ENCODE data around the gene CYTL1.
"Not testable (repeated sequence)": the region's sequence is repeated elsewhere in the genome, so short reads cannot be mapped to it uniquely, and the experiment has no call there.

Gene CYTL1

GRCh38 chr4:5019274-5019673 is at the start of gene CYTL1:
TSS of gene CYTL1 (minus strand) at chr4:5019458. CDS start at chr4:5019445, 13 bp downstream.
- DNase-seq (ENCODE audit: low read depth in 2 of 3, low spot score in 1 of 3), result no peak

GRCh38 chr4:5067908-5068307 is 48.6 kb upstream of the CYTL1 start:
- no peak for DNase-seq (ENCODE audit: low read depth in 2 of 3, low spot score in 1 of 3)

GRCh38 chr4:5066968-5067367 is 47.7 kb upstream of the CYTL1 start:
- not testable (repeated sequence) for DNase-seq (ENCODE audit: low read depth in 2 of 3, low spot score in 1 of 3)

GRCh38 chr4:5066101-5066500 is 46.8 kb upstream of the CYTL1 start:
- DNase-seq (ENCODE audit: low read depth in 2 of 3, low spot score in 1 of 3), result no peak

- no peak for DNase-seq (ENCODE audit: low read depth in 2 of 3, low spot score in 1 of 3)
Observed at GRCh38 chr4:5055411-5055810, 36.2 kb upstream of the CYTL1 start.

- no peak for DNase-seq (ENCODE audit: low read depth in 2 of 3, low spot score in 1 of 3)
Observed at GRCh38 chr4:5054532-5054931, 35.3 kb upstream of the CYTL1 start.

GRCh38 chr4:5052726-5053425 is 33.6 kb upstream of the CYTL1 start:
- no peak for DNase-seq (ENCODE audit: low read depth in 2 of 3, low spot score in 1 of 3)

- DNase-seq (ENCODE audit: low read depth in 2 of 3, low spot score in 1 of 3), result no peak
Observed at GRCh38 chr4:5052204-5052702, 33.0 kb upstream of the CYTL1 start.

GRCh38 chr4:5051278-5052203 is 32.3 kb upstream of the CYTL1 start, which contains the start of gene STK32B:
TSS of gene STK32B (plus strand) at chr4:5051480.
- DNase-seq (ENCODE audit: low read depth in 2 of 3, low spot score in 1 of 3), result no peak

- peak in 2 of 3 donors; percentile 8 to 14 for DNase-seq (ENCODE audit: low read depth in 2 of 3, low spot score in 1 of 3)
Observed at GRCh38 chr4:5050520-5051277, 31.4 kb upstream of the CYTL1 start.

- DNase-seq (ENCODE audit: low read depth in 2 of 3, low spot score in 1 of 3), result no peak
Observed at GRCh38 chr4:5048721-5049120, 29.5 kb upstream of the CYTL1 start.

GRCh38 chr4:5045097-5045496 is 25.8 kb upstream of the CYTL1 start:
- DNase-seq (ENCODE audit: low read depth in 2 of 3, low spot score in 1 of 3), result no peak

- no peak for DNase-seq (ENCODE audit: low read depth in 2 of 3, low spot score in 1 of 3)
Observed at GRCh38 chr4:5044341-5044740, 25.1 kb upstream of the CYTL1 start.

GRCh38 chr4:5043579-5043978 is 24.3 kb upstream of the CYTL1 start:
- no peak for DNase-seq (ENCODE audit: low read depth in 2 of 3, low spot score in 1 of 3)

- no peak for DNase-seq (ENCODE audit: low read depth in 2 of 3, low spot score in 1 of 3)
Observed at GRCh38 chr4:5041699-5042098, 22.4 kb upstream of the CYTL1 start.

GRCh38 chr4:5040856-5041620 is 21.8 kb upstream of the CYTL1 start:
- DNase-seq (ENCODE audit: low read depth in 2 of 3, low spot score in 1 of 3), result no peak

GRCh38 chr4:5039800-5040199 is 20.5 kb upstream of the CYTL1 start:
- DNase-seq (ENCODE audit: low read depth in 2 of 3, low spot score in 1 of 3), result no peak

- DNase-seq (ENCODE audit: low read depth in 2 of 3, low spot score in 1 of 3), result no peak
Observed at GRCh38 chr4:5037553-5038551, 18.6 kb upstream of the CYTL1 start.

GRCh38 chr4:5036239-5036638 is 17.0 kb upstream of the CYTL1 start:
- no peak for DNase-seq (ENCODE audit: low read depth in 2 of 3, low spot score in 1 of 3)
